Kasumi-1 (cell line): ENCODE results near the gene POLN.

Experiments used
- DNase-seq, 2 experiments: peaks; one replicate each; lab custom pipeline; 2025; lab: John Stamatoyannopoulos, UW

The POLN gene

GRCh38 chr4:2070421-2071251 lies 171.3 kb downstream of the POLN start:
- no peak for DNase-seq

GRCh38 chr4:2069986-2070385 lies 171.9 kb downstream of the POLN start:
- no peak for DNase-seq

- no peak for DNase-seq
Measured at GRCh38 chr4:2069161-2069971, 172.6 kb downstream of the POLN start.

- DNase-seq, result no peak
Measured at GRCh38 chr4:2068566-2068965, 173.4 kb downstream of the POLN start.

GRCh38 chr4:2068198-2068470 lies 173.8 kb downstream of the POLN start:
- no peak for DNase-seq

- DNase-seq, result no peak
Measured at GRCh38 chr4:2067446-2068197, 174.3 kb downstream of the POLN start.

GRCh38 chr4:2066571-2067445 lies 175.1 kb downstream of the POLN start:
- no peak for DNase-seq

GRCh38 chr4:2066011-2066551 lies 175.8 kb downstream of the POLN start:
- DNase-seq, result no peak

GRCh38 chr4:2065106-2065930 lies 176.6 kb downstream of the POLN start:
- no peak for DNase-seq

GRCh38 chr4:2064276-2064991 lies 177.5 kb downstream of the POLN start:
- DNase-seq, result no peak

- DNase-seq, result no peak
Measured at GRCh38 chr4:2063557-2064275, 178.2 kb downstream of the POLN start.

- DNase-seq, result no peak
Measured at GRCh38 chr4:2062808-2063524, 179.0 kb downstream of the POLN start.

- no peak for DNase-seq
Measured at GRCh38 chr4:2062168-2062807, 179.6 kb downstream of the POLN start.

- DNase-seq, result no peak
Measured at GRCh38 chr4:2061186-2062131, 180.5 kb downstream of the POLN start.

- DNase-seq, result no peak
Measured at GRCh38 chr4:2060611-2061185, 181.2 kb downstream of the POLN start.
